ENCODE data around the gene TCF7. TPM values are rescaled to one million over a fixed set of nuclear protein-coding genes. Genes with fewer than 3 reads are reported as not detected.
A peak's percentile ranks its signal among the peaks of the same experiment; 100 is the strongest.

The TCF7 gene
- total RNA-seq, 2 experiments from 2014 or later: 0.97 to 1.1 TPM

GRCh38 chr5:134101686-134102439 is 12.6 kb upstream of the TCF7 start:
- intact Hi-C loops (cut with micrococcal nuclease; ENCODE audit: unreplicated experiment): loop anchor here (1.0 to 2.0 kb wide), 3 partner anchors 39 to 63 kb away; no protein-coding TSS in a partner anchor
- H3K4me3 ChIP-seq (ENCODE audit: low read depth, low read length, poor library complexity, severe bottlenecking): no peak overlapping the region
- no peak overlapping the region for H3K4me2 ChIP-seq (ENCODE audit: low read length)

GRCh38 chr5:134103397-134103796 is 11.1 kb upstream of the TCF7 start:
- POLR2A ChIA-PET: no interaction called here
- BruUV-seq (replicated peaks): no TSS peak
- no peak for TF ChIP-seq CTCF (conservative IDR thresholded peaks at IDR 0.05; ENCODE audit: low read length)
- no peak for TF ChIP-seq EZH2phosphoT487 (IDR thresholded peaks at IDR 0.05; ENCODE audit: borderline replicate concordance, low read depth, low read length)
- Histone ChIP-seq H3K36me3 (ENCODE audit: insufficient read depth, low read length) (no peaks in the 10 kb centered on the region), H3K9me2 (ENCODE audit: insufficient read depth, low read length) (no peaks in the 10 kb centered on the region), H2AFZ (ENCODE audit: low read length) (no peak overlapping the region), H3K4me3 (ENCODE audit: low read depth, low read length, poor library complexity, severe bottlenecking) (no peak overlapping the region), H4K20me1 (ENCODE audit: insufficient read depth, low read length) (no peaks in the 10 kb centered on the region), H3K4me2 (ENCODE audit: low read length) (no peak overlapping the region), H3K27ac (ENCODE audit: low read depth, low read length, poor library complexity, severe bottlenecking) (no peak overlapping the region), H3K79me2 (ENCODE audit: insufficient read depth, low read depth, low read length) (no peaks in the 10 kb centered on the region), H3K9me3 (ENCODE audit: low read length) (no peaks in the 10 kb centered on the region), H3K4me1 (ENCODE audit: insufficient read depth, low read length, poor library complexity, severe bottlenecking) (peaks cover 22% of the 10 kb centered on the region)
- CTCF ChIA-PET (ENCODE audit: unreplicated experiment): interaction anchor here (1.0 kb wide), 1 partner anchor 34 kb away, joined by 3 read pairs; no protein-coding TSS in a partner anchor
- intact Hi-C loops (cut with micrococcal nuclease; ENCODE audit: unreplicated experiment): loop anchor here (2.0 kb wide), 2 partner anchors 37 to 65 kb away; no protein-coding TSS in a partner anchor
- no peak for DNase-seq (ENCODE audit: low spot score)

More at GRCh38 chr5:134101686-134102439, 12.6 kb upstream of the TCF7 start:
- ChIA-PET POLR2A (interaction anchor here (0.6 to 1.5 kb wide), 4 partner anchors 17 to 214 kb away, joined by 3 to 4 read pairs (median 3); no protein-coding TSS in a partner anchor), CTCF (ENCODE audit: unreplicated experiment) (interaction anchor here (1.0 kb wide), 1 partner anchor 39 kb away, joined by 3 read pairs; no protein-coding TSS in a partner anchor)
- no peaks in the 10 kb centered on the region for H4K20me1 ChIP-seq (ENCODE audit: insufficient read depth, low read length)
- H3K27ac ChIP-seq (ENCODE audit: low read depth, low read length, poor library complexity, severe bottlenecking): no peak overlapping the region
- peaks cover 22% of the 10 kb centered on the region for H3K4me1 ChIP-seq (ENCODE audit: insufficient read depth, low read length, poor library complexity, severe bottlenecking)
- no TSS peak for BruUV-seq (replicated peaks)
- H2AFZ ChIP-seq (ENCODE audit: low read length): no peak overlapping the region; the same call in 1 of the 2 replicates
- H3K79me2 ChIP-seq (ENCODE audit: insufficient read depth, low read depth, low read length): no peaks in the 10 kb centered on the region
- no peaks in the 10 kb centered on the region for H3K36me3 ChIP-seq (ENCODE audit: insufficient read depth, low read length)
- no peaks in the 10 kb centered on the region for H3K9me3 ChIP-seq (ENCODE audit: low read length)
- TF ChIP-seq EZH2phosphoT487 (IDR thresholded peaks at IDR 0.05; ENCODE audit: borderline replicate concordance, low read depth, low read length) (no peak), CTCF (conservative IDR thresholded peaks at IDR 0.05; ENCODE audit: low read length) (peak; percentile 85)
- peak; percentile 64 for DNase-seq (ENCODE audit: low spot score)
- no peaks in the 10 kb centered on the region for H3K9me2 ChIP-seq (ENCODE audit: insufficient read depth, low read length)

All from OCI-LY7 (cell line).